H1 (cell line): ENCODE measurements around the gene MXRA8. TPM values are rescaled to one million over a fixed set of nuclear protein-coding genes. Genes with fewer than 3 reads are reported as not detected.

ENCODE experiments used
- ASH2L ChIP-seq: fragments of 200-600, 300-600 bp; sonication (generic); IDR thresholded peaks from one replicate; pipeline ENCODE4 v1.7.1; 2017; ENCODE audit warnings: low read length
- FOSL1 ChIP-seq: IDR thresholded peaks from 2 replicates; pipeline ENCODE4 v1.6.1; 2011; ENCODE audit warnings: mild to moderate bottlenecking, low read depth, low read length, moderate library complexity; ENCODE audit not compliant: insufficient read depth
- SIX5 ChIP-seq: IDR thresholded peaks from 2 replicates; pipeline ENCODE4 v1.6.1; 2011; ENCODE audit warnings: mild to moderate bottlenecking, low read depth, low read length
- SRF ChIP-seq: IDR thresholded peaks from 2 replicates; pipeline ENCODE4 v1.6.1; 2011; ENCODE audit warnings: mild to moderate bottlenecking, low read depth, low read length, moderate library complexity
- polyA plus RNA-seq, 7 experiments: library from polyadenylated mRNA; depleted of rRNA in 3 of 7; stranded (reverse) in 5 of 7; unstranded in 2 of 7; fragments of >200 nt in 5 of 7; fragments of 200-250 nt in 2 of 7; gene quantifications; 1 replicate in 5 of 7; 2 replicates in 1 of 7; 4 replicates in 1 of 7; pipeline versions ENCODE4 v1.2.1 to v1.2.3, GENCODE V29; 2011 to 2013; ENCODE audit warnings: missing spikeins in 2 of 7, mixed read lengths in 2 of 7
- total RNA-seq: library from RNA; stranded (reverse); fragmentation: NEBNext Ultra II Directional; extraction: Animal tissue kit (Norgen Biotek cat#: 25700); gene quantifications from 2 replicates; pipeline ENCODE4 v1.2.1, GENCODE V29; 2021
- TF ChIP-seq, protein P1 (sequence below), 3 experiments: IDR thresholded peaks; 1 replicate in 2 of 3; 2 replicates in 1 of 3; pipeline versions ENCODE4 v1.5.1 to v1.6.1; 2011; ENCODE audit warnings: low read length in 3 of 3, mild to moderate bottlenecking in 3 of 3, inconsistent platforms in 2 of 3, low read depth in 1 of 3, moderate library complexity in 1 of 3; ENCODE audit not compliant: insufficient read depth in 1 of 3; ENCODE audit errors: control extremely low read depth in 1 of 3

Gene MXRA8
- total and polyA plus RNA-seq, 2 of the 8 experiments (the other 6 are each of a cell fraction or from before 2014, with no cell fraction given) = 10.5 to 17.2 TPM

GRCh38 chr1:1322952-1323351, 35.4 kb downstream of the MXRA8 start (continued):
- TF ChIP-seq SRF (no peak), FOSL1 (no peak), ASH2L (no peak), SIX5 (no peak)
- TF ChIP-seq, protein P1, sequence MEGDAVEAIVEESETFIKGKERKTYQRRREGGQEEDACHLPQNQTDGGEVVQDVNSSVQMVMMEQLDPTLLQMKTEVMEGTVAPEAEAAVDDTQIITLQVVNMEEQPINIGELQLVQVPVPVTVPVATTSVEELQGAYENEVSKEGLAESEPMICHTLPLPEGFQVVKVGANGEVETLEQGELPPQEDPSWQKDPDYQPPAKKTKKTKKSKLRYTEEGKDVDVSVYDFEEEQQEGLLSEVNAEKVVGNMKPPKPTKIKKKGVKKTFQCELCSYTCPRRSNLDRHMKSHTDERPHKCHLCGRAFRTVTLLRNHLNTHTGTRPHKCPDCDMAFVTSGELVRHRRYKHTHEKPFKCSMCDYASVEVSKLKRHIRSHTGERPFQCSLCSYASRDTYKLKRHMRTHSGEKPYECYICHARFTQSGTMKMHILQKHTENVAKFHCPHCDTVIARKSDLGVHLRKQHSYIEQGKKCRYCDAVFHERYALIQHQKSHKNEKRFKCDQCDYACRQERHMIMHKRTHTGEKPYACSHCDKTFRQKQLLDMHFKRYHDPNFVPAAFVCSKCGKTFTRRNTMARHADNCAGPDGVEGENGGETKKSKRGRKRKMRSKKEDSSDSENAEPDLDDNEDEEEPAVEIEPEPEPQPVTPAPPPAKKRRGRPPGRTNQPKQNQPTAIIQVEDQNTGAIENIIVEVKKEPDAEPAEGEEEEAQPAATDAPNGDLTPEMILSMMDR (IDR thresholded peaks at IDR 0.05; ENCODE audit: control extremely low read depth in 1 of 3, insufficient read depth in 1 of 3, low read depth in 1 of 3, low read length in 3 of 3) = no peak
